OCI-LY1 (cell line): Measurements from ENCODE around the gene SLC35B2.

Experiments
- H2AFZ ChIP-seq: fragments of 200-600 bp; sonication (generic), shearing (Covaris generic); 2 replicates; pipeline ENCODE4 v1.6.0; 2014; ENCODE audit warnings: antibody characterized with exemption, mild to moderate bottlenecking, low read length
- H3F3A ChIP-seq: fragments of 200-600 bp; sonication (generic), shearing (Covaris generic); 2 replicates; pipeline ENCODE4 v1.6.0; 2014; ENCODE audit warnings: mild to moderate bottlenecking, antibody characterized with exemption, low read length, moderate library complexity; ENCODE audit not compliant: insufficient read depth
- H3K27ac ChIP-seq: fragments of 200-600 bp; sonication (generic); 2 replicates; pipeline ENCODE4 v1.5.1; 2014; ENCODE audit warnings: low read length, mixed run types, mild to moderate bottlenecking, low read depth; ENCODE audit not compliant: poor library complexity, severe bottlenecking
- H3K27me3 ChIP-seq: fragments of 200-600 bp; sonication (generic); 2 replicates; pipeline ENCODE4 v1.6.0; 2014; ENCODE audit warnings: antibody characterized with exemption, mild to moderate bottlenecking, low read length, moderate library complexity; ENCODE audit not compliant: insufficient read depth
- H3K36me3 ChIP-seq: fragments of 200-600 bp; sonication (generic); 2 replicates; pipeline ENCODE4 v1.6.1; 2014; ENCODE audit warnings: mild to moderate bottlenecking, antibody characterized with exemption, low read length, moderate library complexity, mixed read lengths; ENCODE audit not compliant: insufficient read depth
- H3K4me1 ChIP-seq: fragments of 200-600 bp; sonication (generic); 2 replicates; pipeline ENCODE4 v1.5.1; 2014; ENCODE audit warnings: mild to moderate bottlenecking, low read length, moderate library complexity; ENCODE audit not compliant: insufficient read depth, severe bottlenecking
- H3K4me2 ChIP-seq: fragments of 200-600 bp; sonication (generic), shearing (Covaris generic); 2 replicates; pipeline ENCODE4 v1.6.1; 2014; ENCODE audit warnings: low read length
- H3K4me3 ChIP-seq: fragments of 200-600 bp; sonication (generic); 2 replicates; pipeline ENCODE4 v1.5.1; 2014; ENCODE audit warnings: low read length, low read depth, mild to moderate bottlenecking, mixed read lengths; ENCODE audit not compliant: poor library complexity, severe bottlenecking
- H3K79me2 ChIP-seq: fragments of 200-600 bp; shearing (Covaris generic); 2 replicates; pipeline ENCODE4 v1.6.1; 2016; ENCODE audit warnings: mixed run types, low read length, mixed read lengths; ENCODE audit not compliant: insufficient read depth
- H3K9ac ChIP-seq: fragments of 200-600 bp; sonication (generic), shearing (Covaris generic); 2 replicates; pipeline ENCODE4 v1.6.1; 2014; ENCODE audit warnings: mild to moderate bottlenecking, low read length, mixed read lengths
- H3K9me2 ChIP-seq: fragments of 200-600 bp; sonication (generic), shearing (Covaris generic); 2 replicates; pipeline ENCODE4 v1.6.1; 2014; ENCODE audit warnings: low read depth, mild to moderate bottlenecking, low read length, mixed read lengths
- H3K9me3 ChIP-seq: fragments of 200-600 bp; shearing (Covaris generic); 2 replicates; pipeline ENCODE4 v1.6.1; 2014; ENCODE audit warnings: low read length, mixed read lengths
- H4K20me1 ChIP-seq: fragments of 200-600 bp; sonication (generic), shearing (Covaris generic); 2 replicates; pipeline ENCODE4 v1.6.0; 2016; ENCODE audit warnings: mild to moderate bottlenecking, low read length; ENCODE audit not compliant: insufficient read depth
- EZH2 ChIP-seq: fragments of 200-600 bp; sonication (generic), shearing (Covaris generic); IDR thresholded peaks from 2 replicates; pipeline ENCODE4 v1.8.0; 2017; ENCODE audit warnings: borderline replicate concordance, mixed run types, mild to moderate bottlenecking, antibody characterized with exemption, low read length, moderate library complexity, mixed read lengths
- TF ChIP-seq, protein P1 (sequence below): fragments of 200-600 bp; sonication (generic), shearing (Covaris generic); IDR thresholded peaks from 2 replicates; pipeline ENCODE4 v1.5.1; 2017; ENCODE audit warnings: mild to moderate bottlenecking, antibody characterized with exemption, low read length, moderate library complexity, mixed read lengths

Gene SLC35B2

GRCh38 chr6:44265007-44265721, 7.8 kb upstream of the SLC35B2 start, which contains the start of gene NFKBIE:
NFKBIE (minus strand) TSS chr6:44265551; CDS start chr6:44265346, 205 bp downstream.
- Histone ChIP-seq H3K9ac (peak within 1 kb of the TSS; percentile 89), H3K4me2 (peak within 1 kb of the TSS; percentile 91), H3K9me3 (no peaks in the 10 kb centered on the region), H3K79me2 (no peaks in the 10 kb centered on the region), H3K27me3 (0 out of 2 replicates have a peak, but pooled peaks cover 6% of the 10 kb centered on the region), H3K9me2 (no peaks in the 10 kb centered on the region), H3K27ac (peak within 1 kb of the TSS; percentile 80), H4K20me1 (no peaks in the 10 kb centered on the region), H3F3A (no peaks in the 10 kb centered on the region), H2AFZ (no peak within 1 kb of the TSS), H3K4me1 (peaks cover 50% of the 10 kb centered on the region), H3K4me3 (peak within 1 kb of the TSS; percentile 76), H3K36me3 (peaks cover 15% of the 10 kb centered on the region; the same call in 1 of the 2 replicates)
- TF ChIP-seq, protein P1, sequence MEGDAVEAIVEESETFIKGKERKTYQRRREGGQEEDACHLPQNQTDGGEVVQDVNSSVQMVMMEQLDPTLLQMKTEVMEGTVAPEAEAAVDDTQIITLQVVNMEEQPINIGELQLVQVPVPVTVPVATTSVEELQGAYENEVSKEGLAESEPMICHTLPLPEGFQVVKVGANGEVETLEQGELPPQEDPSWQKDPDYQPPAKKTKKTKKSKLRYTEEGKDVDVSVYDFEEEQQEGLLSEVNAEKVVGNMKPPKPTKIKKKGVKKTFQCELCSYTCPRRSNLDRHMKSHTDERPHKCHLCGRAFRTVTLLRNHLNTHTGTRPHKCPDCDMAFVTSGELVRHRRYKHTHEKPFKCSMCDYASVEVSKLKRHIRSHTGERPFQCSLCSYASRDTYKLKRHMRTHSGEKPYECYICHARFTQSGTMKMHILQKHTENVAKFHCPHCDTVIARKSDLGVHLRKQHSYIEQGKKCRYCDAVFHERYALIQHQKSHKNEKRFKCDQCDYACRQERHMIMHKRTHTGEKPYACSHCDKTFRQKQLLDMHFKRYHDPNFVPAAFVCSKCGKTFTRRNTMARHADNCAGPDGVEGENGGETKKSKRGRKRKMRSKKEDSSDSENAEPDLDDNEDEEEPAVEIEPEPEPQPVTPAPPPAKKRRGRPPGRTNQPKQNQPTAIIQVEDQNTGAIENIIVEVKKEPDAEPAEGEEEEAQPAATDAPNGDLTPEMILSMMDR: peak; percentile 72
- no peak for TF ChIP-seq EZH2

- TF ChIP-seq, protein P1: no peak
- no peak for TF ChIP-seq EZH2
- no peak overlapping the region for H2AFZ ChIP-seq
- peak overlapping the region; percentile 91 for H3K4me2 ChIP-seq
- H3F3A ChIP-seq: no peaks in the 10 kb centered on the region
- peak overlapping the region; percentile 80 for H3K27ac ChIP-seq
- H3K4me3 ChIP-seq: peak overlapping the region; percentile 76
- no peaks in the 10 kb centered on the region for H3K79me2 ChIP-seq
- H3K9ac ChIP-seq: peak overlapping the region; percentile 89
- H3K36me3 ChIP-seq: peaks cover 22% of the 10 kb centered on the region; the same call in 1 of the 2 replicates
- no peaks in the 10 kb centered on the region for H3K27me3 ChIP-seq
- no peaks in the 10 kb centered on the region for H3K9me3 ChIP-seq
- H3K4me1 ChIP-seq: peaks cover 51% of the 10 kb centered on the region
- no peaks in the 10 kb centered on the region for H4K20me1 ChIP-seq
- no peaks in the 10 kb centered on the region for H3K9me2 ChIP-seq
These were observed 7.1 kb upstream of the SLC35B2 start for GRCh38 chr6:44264154-44265006.

DNA sequence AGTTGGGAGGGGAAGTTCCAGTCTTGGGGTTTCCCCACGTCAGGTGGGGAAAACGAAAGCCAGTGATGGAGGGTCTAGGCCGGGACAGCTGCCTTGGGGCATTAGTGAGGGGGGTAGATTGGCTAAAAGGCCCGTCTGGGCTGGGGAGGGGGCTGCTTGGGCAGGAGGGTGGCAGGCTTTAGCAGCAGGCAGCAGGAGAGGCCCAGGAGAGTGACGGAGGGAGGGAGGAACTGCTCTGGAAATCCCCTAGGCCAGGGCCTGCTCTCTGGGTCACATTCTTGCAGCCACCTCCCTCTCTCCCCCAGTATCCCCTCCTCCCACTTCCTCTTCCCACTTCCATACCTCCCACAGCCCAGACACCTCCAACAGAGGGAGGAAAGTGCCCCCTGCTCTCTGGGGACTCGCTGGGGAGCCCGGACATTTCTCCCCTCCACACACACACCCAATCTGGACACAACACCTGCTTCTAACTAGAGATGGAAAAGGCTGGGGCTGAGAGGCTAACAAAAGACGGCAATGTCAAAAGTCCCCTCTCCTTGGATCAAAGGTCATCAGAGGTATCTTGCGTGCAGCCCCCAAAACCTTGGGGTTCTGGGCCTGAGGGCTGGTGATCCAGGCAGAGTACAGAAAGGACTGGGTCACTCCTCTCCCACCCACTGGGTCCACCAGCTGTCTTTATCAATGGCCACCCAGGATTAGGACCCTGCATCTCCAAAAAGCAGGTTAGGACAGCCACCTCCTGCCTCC, 6.2 kb upstream of the SLC35B2 start:
- peak overlapping the region; percentile 80 for H3K27ac ChIP-seq
- H3K9ac ChIP-seq: peak overlapping the region; percentile 89
- no peaks in the 10 kb centered on the region for H4K20me1 ChIP-seq
- no peak overlapping the region for H2AFZ ChIP-seq
- no peaks in the 10 kb centered on the region for H3K9me3 ChIP-seq
- H3K9me2 ChIP-seq: no peaks in the 10 kb centered on the region
- H3F3A ChIP-seq: no peaks in the 10 kb centered on the region
- TF ChIP-seq, protein P1: no peak
- no peak for TF ChIP-seq EZH2
- H3K4me3 ChIP-seq: peak overlapping the region; percentile 76
- peak overlapping the region; percentile 91 for H3K4me2 ChIP-seq
- peaks cover 28% of the 10 kb centered on the region; the same call in 1 of the 2 replicates for H3K36me3 ChIP-seq
- H3K27me3 ChIP-seq: no peaks in the 10 kb centered on the region
- H3K4me1 ChIP-seq: peaks cover 57% of the 10 kb centered on the region
- no peaks in the 10 kb centered on the region for H3K79me2 ChIP-seq
